ENCODE data around the gene COMMD8. TPM values are rescaled to one million over a fixed set of nuclear protein-coding genes. Genes with fewer than 3 reads are reported as not detected.

Gene COMMD8
- total RNA-seq, 1 donor from 2014 or later, result 26.9 TPM

DNA sequence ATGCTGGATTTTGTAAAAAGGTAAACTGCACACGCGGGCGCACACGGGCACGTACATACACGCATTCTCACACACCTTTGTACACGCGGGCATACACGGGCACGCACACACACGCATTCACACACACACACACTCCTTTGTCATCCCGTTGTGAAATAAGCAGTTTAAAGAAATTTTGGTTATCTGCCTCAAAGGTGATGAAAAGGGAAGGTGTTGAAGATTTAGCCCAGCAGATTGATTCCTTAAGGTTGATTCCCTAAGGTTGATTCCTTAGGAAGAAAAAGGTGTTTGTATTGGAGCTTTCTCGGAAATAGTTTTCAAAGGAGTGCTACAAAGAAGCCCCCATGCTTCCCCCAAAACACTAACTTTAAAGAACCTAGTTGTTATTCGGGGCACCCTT is 22.3 kb upstream of the COMMD8 start:
- DNase-seq (ENCODE audit: low read depth), result no peak
- H3K4me3 ChIP-seq (ENCODE audit: low read depth, low read length), result peak overlapping the region; percentile 58
- TF ChIP-seq, protein P1, sequence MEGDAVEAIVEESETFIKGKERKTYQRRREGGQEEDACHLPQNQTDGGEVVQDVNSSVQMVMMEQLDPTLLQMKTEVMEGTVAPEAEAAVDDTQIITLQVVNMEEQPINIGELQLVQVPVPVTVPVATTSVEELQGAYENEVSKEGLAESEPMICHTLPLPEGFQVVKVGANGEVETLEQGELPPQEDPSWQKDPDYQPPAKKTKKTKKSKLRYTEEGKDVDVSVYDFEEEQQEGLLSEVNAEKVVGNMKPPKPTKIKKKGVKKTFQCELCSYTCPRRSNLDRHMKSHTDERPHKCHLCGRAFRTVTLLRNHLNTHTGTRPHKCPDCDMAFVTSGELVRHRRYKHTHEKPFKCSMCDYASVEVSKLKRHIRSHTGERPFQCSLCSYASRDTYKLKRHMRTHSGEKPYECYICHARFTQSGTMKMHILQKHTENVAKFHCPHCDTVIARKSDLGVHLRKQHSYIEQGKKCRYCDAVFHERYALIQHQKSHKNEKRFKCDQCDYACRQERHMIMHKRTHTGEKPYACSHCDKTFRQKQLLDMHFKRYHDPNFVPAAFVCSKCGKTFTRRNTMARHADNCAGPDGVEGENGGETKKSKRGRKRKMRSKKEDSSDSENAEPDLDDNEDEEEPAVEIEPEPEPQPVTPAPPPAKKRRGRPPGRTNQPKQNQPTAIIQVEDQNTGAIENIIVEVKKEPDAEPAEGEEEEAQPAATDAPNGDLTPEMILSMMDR (conservative IDR thresholded peaks at IDR 0.05; ENCODE audit: low read depth, low read length), result no peak

DNA sequence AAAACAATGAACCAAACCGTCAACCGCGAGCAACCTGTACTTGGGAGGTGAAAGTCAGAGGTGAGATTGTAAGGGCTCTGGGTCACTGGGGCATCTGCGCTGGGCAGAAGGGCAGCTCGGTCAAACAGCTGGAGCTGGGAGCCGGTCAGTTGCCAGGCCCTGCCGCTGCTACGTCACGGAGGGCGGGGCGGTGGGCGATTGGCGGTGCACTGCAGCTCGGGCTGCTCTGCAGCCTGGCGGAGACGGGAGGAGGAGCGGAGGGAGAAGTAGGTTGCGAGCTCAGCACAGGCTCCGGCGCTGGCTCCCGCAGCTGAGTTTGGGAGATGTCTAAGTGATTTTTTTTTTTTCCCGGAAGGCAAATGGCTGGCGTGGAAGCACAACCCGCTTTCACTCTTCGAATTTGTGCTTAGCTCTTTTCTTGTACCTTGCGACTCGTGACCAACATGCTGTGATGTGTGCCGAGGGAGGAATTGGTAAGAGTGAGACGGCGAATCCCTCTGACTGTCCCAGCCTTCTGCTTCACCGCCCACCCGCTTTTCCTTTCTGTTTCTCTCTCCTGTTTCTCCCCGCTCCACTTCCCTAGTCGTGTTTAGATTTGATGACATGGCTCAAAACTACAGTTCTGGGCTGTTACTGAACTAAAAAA is 21.7 kb upstream of the COMMD8 start, which contains the start of gene ATP10D:
Gene ATP10D, plus strand, starts transcription at position 229 of the 646 bp plus-strand sequence. CDS start 27,266 bp downstream, outside the sequence.
- TF ChIP-seq, protein P1 (conservative IDR thresholded peaks at IDR 0.05; ENCODE audit: low read depth, low read length), result peak; percentile 7
- DNase-seq (ENCODE audit: low read depth), result peak; percentile 64

DNA sequence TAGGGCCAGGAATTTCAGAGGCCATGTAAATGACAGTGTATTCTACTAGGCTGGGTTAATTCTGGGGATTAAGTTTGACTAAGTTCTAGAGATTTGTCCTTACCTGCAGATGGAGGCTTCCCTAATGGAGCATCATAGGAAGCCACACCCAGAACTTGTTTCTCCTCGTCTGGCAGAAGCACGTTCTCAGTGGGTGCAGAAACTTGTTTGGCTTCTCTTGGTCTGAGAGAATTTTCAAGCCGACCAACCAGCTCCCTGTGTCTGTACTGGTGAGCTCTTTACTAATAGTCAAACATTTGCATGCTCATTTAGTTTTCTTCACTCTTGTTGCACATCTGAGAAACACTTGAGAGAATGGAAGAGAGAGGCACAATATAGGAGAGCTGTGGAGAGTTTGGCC is 20.7 kb upstream of the COMMD8 start:
- TF ChIP-seq, protein P1 (conservative IDR thresholded peaks at IDR 0.05; ENCODE audit: low read depth, low read length), result no peak
- no peak for DNase-seq (ENCODE audit: low read depth)
- H3K4me3 ChIP-seq (ENCODE audit: low read depth, low read length), result no peak overlapping the region

More for the DNA sequence above, 21.7 kb upstream of the COMMD8 start, which contains the start of gene ATP10D:
- peak within 1 kb of the TSS; percentile 58 for H3K4me3 ChIP-seq (ENCODE audit: low read depth, low read length)

DNA sequence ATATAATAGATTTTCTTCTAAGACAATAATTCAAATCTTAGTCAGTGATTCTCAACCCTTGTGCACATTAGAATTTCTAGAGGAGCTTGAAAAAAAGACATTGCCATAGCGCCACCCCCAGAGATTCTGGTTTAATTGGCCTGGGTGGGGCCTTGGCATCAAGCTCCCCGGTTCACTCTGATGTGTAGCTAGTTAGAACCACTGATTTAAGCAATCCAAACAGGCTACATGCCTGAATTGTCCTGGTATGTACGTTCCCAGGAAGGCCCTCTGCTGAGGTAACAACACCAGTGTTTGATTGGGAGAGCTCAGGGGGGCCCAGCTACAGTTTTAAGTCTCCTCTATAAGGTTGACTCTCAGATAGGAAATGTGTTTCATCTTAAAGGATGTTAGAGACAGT is 20.2 kb upstream of the COMMD8 start:
- H3K4me3 ChIP-seq (ENCODE audit: low read depth, low read length), result no peak overlapping the region
- DNase-seq (ENCODE audit: low read depth), result peak; percentile 83
- TF ChIP-seq, protein P1 (conservative IDR thresholded peaks at IDR 0.05; ENCODE audit: low read depth, low read length), result peak; percentile 32

DNA sequence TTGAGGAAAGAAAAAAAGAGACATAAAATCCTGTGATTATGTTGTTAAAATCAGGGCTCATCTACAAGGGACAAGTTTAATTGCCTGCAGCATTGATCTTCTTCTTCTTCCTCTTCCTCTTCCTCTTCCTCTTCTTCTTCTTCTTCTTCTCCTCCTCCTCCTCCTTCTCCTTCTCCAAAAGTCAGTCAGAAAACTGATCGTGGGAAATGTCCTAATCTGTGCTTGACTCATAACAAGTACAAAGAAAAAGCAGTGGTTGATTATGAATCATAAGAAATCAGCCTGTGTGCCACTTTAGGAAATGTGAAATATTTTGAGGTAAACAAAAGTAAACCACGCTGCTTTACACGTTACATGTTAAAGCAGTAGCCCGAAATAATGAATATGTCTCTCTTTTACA is 18.8 kb upstream of the COMMD8 start:
- H3K4me3 ChIP-seq (ENCODE audit: low read depth, low read length), result no peak overlapping the region
- TF ChIP-seq, protein P1 (conservative IDR thresholded peaks at IDR 0.05; ENCODE audit: low read depth, low read length), result no peak
- DNase-seq (ENCODE audit: low read depth), result no peak

DNA sequence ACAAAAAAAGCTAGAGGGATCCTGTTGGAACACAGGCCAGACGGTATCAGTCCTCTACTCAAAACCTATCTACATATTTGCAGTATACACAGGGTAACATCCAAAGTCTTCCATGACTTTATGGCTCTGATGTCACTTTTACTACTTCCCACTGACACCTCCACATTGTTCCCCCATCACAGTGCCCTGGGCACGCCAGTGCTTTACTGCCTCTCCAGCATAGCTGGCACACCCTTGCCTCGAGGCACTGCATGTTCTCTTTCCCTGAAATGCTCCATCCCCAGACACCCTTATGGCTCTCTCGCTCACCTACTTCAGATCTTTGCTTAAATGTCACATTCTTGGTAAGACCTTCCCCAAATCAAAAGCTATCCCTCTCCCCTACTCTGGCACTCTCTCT is 15.3 kb upstream of the COMMD8 start:
- DNase-seq (ENCODE audit: low read depth), result no peak
- TF ChIP-seq, protein P1 (conservative IDR thresholded peaks at IDR 0.05; ENCODE audit: low read depth, low read length), result no peak
- H3K4me3 ChIP-seq (ENCODE audit: low read depth, low read length), result no peak overlapping the region

DNA sequence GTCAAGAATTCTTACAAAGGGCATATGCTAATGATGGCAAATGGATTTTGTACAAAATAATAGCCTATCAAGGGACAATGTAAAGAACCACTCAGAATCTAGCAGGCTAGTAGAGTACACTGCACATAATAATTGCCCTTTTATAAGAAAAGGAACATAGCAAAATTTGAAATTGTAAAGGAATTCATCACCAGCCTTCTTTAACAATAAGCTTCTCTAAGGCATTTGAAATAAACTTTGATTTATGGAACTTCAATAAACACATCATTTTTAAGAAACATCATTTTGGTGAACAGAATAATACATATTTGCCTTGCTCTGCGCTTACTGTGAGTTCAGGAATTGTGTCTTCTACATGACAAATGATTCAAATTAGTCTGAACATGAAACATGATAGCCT is 11.9 kb upstream of the COMMD8 start:
- TF ChIP-seq, protein P1 (conservative IDR thresholded peaks at IDR 0.05; ENCODE audit: low read depth, low read length), result no peak
- H3K4me3 ChIP-seq (ENCODE audit: low read depth, low read length), result no peak overlapping the region
- DNase-seq (ENCODE audit: low read depth), result no peak
